NCI-H2227 (cell line): ENCODE measurements around the gene MSRB3.
"Not testable (repeated sequence)": the region's sequence is repeated elsewhere in the genome, so short reads cannot be mapped to it uniquely, and the experiment has no call there.

Source experiments
- DNase-seq: peaks from one replicate; lab custom pipeline; 2025; ENCODE audit not compliant: unreplicated experiment; lab: John Stamatoyannopoulos, UW

Gene MSRB3

GRCh38 chr12:65285532-65285931 lies 7.0 kb downstream of the MSRB3 start:
- DNase-seq: not testable (repeated sequence)

- no peak for DNase-seq
Measured at GRCh38 chr12:65287426-65287825, 8.9 kb downstream of the MSRB3 start.

GRCh38 chr12:65292241-65292640 lies 13.8 kb downstream of the MSRB3 start:
- DNase-seq: no peak

GRCh38 chr12:65293735-65294134 lies 15.3 kb downstream of the MSRB3 start:
- DNase-seq: no peak

- DNase-seq: no peak
Measured at GRCh38 chr12:65294641-65295262, 16.3 kb downstream of the MSRB3 start.

GRCh38 chr12:65296508-65297265 lies 18.2 kb downstream of the MSRB3 start:
- no peak for DNase-seq

GRCh38 chr12:65300097-65300496 lies 21.6 kb downstream of the MSRB3 start:
- DNase-seq: no peak

- DNase-seq: peak; percentile 48
Measured at GRCh38 chr12:65300679-65301349, 22.3 kb downstream of the MSRB3 start.

- no peak for DNase-seq
Measured at GRCh38 chr12:65302891-65303290, 24.4 kb downstream of the MSRB3 start.

GRCh38 chr12:65305346-65305950 lies 27.0 kb downstream of the MSRB3 start:
- no peak for DNase-seq

GRCh38 chr12:65306366-65307168 lies 28.1 kb downstream of the MSRB3 start:
- DNase-seq: peak; percentile 46

- DNase-seq: no peak
Measured at GRCh38 chr12:65307169-65307501, 28.7 kb downstream of the MSRB3 start.

- no peak for DNase-seq
Measured at GRCh38 chr12:65308006-65308405, 29.5 kb downstream of the MSRB3 start.

GRCh38 chr12:65308601-65309071 lies 30.2 kb downstream of the MSRB3 start:
- DNase-seq: no peak

GRCh38 chr12:65311260-65311659 lies 32.8 kb downstream of the MSRB3 start:
- no peak for DNase-seq

- DNase-seq: no peak
Measured at GRCh38 chr12:65313719-65314317, 35.3 kb downstream of the MSRB3 start.

GRCh38 chr12:65315238-65315637 lies 36.8 kb downstream of the MSRB3 start:
- DNase-seq: not testable (repeated sequence)

- DNase-seq: no peak
Measured at GRCh38 chr12:65318186-65318685, 39.8 kb downstream of the MSRB3 start.

- DNase-seq: no peak
Measured at GRCh38 chr12:65319688-65320200, 41.3 kb downstream of the MSRB3 start.

GRCh38 chr12:65323070-65323469 lies 44.6 kb downstream of the MSRB3 start:
- DNase-seq: no peak
